Superior temporal gyrus (tissue), 1 donor: ENCODE measurements around the gene RPS6KB2.
"Not testable (repeated sequence)": the region's sequence is repeated elsewhere in the genome, so short reads cannot be mapped to it uniquely, and the experiment has no call there.

Experiments
- DNase-seq: peaks from one replicate; pipeline ENCODE4 v3.0.0-alpha.2; 2016; ENCODE audit errors: extremely low spot score

RPS6KB2 gene

GRCh38 chr11:67442504-67443404 lies 14.5 kb downstream of the RPS6KB2 start:
- DNase-seq = no peak

GRCh38 chr11:67445515-67445914 lies 17.2 kb downstream of the RPS6KB2 start:
- no peak for DNase-seq

GRCh38 chr11:67448220-67448609 lies 19.9 kb downstream of the RPS6KB2 start:
- no peak for DNase-seq

- DNase-seq = no peak
Observed at GRCh38 chr11:67449116-67449844, 21.0 kb downstream of the RPS6KB2 start.

GRCh38 chr11:67450796-67451657 lies 22.7 kb downstream of the RPS6KB2 start:
- DNase-seq = no peak

- DNase-seq = no peak
Observed at GRCh38 chr11:67451658-67451976, 23.3 kb downstream of the RPS6KB2 start.

- no peak for DNase-seq
Observed at GRCh38 chr11:67452141-67452952, 24.1 kb downstream of the RPS6KB2 start, which contains the start of gene GPR152. Gene GPR152, minus strand, starts transcription at chr11:67452729. Its CDS starts 5 bp downstream, at chr11:67452724.

- no peak for DNase-seq
Observed at GRCh38 chr11:67453816-67454732, 25.8 kb downstream of the RPS6KB2 start.

- DNase-seq = no peak
Observed at GRCh38 chr11:67455054-67455453, 26.8 kb downstream of the RPS6KB2 start, which contains the start of gene CABP4. Gene CABP4, plus strand, starts transcription at chr11:67455354. Its CDS starts 70 bp downstream, at chr11:67455424.

- no peak for DNase-seq
Observed at GRCh38 chr11:67456068-67456705, 27.9 kb downstream of the RPS6KB2 start.

- DNase-seq = no peak
Observed at GRCh38 chr11:67457453-67457852, 29.2 kb downstream of the RPS6KB2 start.

GRCh38 chr11:67458266-67458665 lies 30.0 kb downstream of the RPS6KB2 start:
- no peak for DNase-seq

GRCh38 chr11:67463186-67463585 lies 34.9 kb downstream of the RPS6KB2 start:
- no peak for DNase-seq

- no peak for DNase-seq
Observed at GRCh38 chr11:67463680-67464410, 35.6 kb downstream of the RPS6KB2 start.

GRCh38 chr11:67464411-67465188 lies 36.3 kb downstream of the RPS6KB2 start:
- DNase-seq = peak; percentile 69

- DNase-seq = no peak
Observed at GRCh38 chr11:67465189-67465510, 36.9 kb downstream of the RPS6KB2 start.

- DNase-seq = not testable (repeated sequence)
Observed at GRCh38 chr11:67465530-67465929, 37.2 kb downstream of the RPS6KB2 start.

- no peak for DNase-seq
Observed at GRCh38 chr11:67466367-67466766, 38.1 kb downstream of the RPS6KB2 start.
